ENCODE measurements around the gene SIPA1.

Gene SIPA1

DNA sequence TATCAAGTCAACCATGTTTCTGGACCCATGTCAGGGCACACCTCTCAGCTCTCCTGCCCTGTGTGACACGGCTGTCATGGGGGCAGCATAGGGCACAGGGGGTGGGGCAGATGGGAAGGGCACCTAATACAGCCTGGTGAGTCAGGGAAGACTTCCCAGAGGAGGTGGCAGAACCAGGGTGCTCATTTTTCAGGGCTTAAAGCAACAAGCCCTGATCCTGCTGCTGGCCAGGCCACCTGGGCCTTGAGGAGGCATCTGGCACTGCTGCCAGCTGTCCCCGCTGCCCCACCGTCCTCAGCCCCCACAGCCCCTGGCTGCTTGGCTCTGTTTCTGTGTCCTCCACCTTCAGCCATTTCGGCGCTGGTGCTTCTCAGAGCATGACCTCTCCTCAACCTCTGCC is 28.2 kb upstream of the SIPA1 start:
- no peak for DNase-seq (ENCODE audit: low spot score)
- TF ChIP-seq, protein P1, sequence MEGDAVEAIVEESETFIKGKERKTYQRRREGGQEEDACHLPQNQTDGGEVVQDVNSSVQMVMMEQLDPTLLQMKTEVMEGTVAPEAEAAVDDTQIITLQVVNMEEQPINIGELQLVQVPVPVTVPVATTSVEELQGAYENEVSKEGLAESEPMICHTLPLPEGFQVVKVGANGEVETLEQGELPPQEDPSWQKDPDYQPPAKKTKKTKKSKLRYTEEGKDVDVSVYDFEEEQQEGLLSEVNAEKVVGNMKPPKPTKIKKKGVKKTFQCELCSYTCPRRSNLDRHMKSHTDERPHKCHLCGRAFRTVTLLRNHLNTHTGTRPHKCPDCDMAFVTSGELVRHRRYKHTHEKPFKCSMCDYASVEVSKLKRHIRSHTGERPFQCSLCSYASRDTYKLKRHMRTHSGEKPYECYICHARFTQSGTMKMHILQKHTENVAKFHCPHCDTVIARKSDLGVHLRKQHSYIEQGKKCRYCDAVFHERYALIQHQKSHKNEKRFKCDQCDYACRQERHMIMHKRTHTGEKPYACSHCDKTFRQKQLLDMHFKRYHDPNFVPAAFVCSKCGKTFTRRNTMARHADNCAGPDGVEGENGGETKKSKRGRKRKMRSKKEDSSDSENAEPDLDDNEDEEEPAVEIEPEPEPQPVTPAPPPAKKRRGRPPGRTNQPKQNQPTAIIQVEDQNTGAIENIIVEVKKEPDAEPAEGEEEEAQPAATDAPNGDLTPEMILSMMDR (IDR thresholded peaks at IDR 0.05) = no peak
- Histone ChIP-seq H3K4me3 (peak overlapping the region; percentile 83), H3K27ac (peak overlapping the region in 1 of 2 donors; percentile 93)

DNA sequence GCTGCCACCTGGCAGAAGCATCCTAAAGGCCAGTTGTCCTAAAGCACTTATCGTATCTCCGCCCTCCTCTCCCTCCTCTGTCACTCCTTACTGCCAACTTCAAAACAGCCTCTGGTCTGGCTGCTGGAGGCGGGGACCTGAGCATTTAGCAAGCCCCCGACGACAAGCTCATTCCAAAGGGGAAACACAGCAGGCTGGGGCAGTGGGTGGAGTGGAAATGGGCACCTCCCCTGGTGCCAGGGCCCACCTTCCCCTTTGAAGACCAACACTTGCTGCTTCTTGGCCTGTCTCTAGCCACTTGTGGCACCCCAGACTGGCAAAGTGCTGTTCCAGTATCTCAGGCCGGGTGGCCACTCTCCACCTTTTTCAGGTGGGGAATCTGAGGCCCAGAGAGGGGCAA is 27.5 kb upstream of the SIPA1 start:
- peak overlapping the region; percentile 83 for H3K4me3 ChIP-seq
- TF ChIP-seq, protein P1 (IDR thresholded peaks at IDR 0.05) = no peak
- DNase-seq (ENCODE audit: low spot score) = no peak
- H3K27ac ChIP-seq = peak overlapping the region; percentile 16 to 93

DNA sequence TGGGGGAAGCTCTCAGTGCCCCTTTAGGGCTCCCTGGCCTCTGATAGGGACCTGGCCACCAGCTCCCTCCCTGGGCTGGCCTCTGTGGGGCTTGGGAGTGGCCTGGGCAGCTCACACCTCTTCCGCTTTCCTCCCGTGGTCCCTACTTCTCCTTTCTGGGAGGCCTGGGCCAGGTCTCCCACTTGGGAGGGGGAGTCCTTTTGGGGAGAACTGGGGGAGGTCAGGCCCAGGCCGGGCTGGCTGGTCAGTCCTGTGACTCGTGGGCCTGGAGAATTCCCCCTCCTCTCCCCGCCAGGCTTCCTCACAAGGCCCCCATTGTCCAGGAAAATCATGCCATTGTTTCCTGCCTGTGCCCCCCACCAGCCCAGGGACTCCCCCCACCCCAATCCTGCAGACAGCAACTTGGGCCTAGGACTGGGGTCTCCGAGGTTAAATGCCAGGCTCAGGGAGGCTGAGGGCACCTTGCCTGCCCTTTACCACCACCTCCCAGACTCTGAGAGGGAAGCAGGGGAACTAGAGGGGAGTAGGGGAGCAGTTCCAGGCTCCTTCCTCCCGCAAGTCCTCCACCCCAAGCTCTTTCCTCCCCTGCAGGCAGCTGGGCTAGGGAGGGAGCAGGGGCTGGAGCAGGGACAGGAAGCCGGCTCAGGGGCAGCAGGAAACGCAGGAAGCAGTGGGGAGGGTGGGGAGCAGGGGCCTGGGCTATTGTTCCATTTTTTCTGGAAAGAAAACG is 26.7 kb upstream of the SIPA1 start:
- Histone ChIP-seq H3K27ac (peak overlapping the region; percentile 16 to 93), H3K4me3 (peak overlapping the region; percentile 83)
- TF ChIP-seq, protein P1 (IDR thresholded peaks at IDR 0.05) = no peak
- DNase-seq (ENCODE audit: low spot score) = no peak

DNA sequence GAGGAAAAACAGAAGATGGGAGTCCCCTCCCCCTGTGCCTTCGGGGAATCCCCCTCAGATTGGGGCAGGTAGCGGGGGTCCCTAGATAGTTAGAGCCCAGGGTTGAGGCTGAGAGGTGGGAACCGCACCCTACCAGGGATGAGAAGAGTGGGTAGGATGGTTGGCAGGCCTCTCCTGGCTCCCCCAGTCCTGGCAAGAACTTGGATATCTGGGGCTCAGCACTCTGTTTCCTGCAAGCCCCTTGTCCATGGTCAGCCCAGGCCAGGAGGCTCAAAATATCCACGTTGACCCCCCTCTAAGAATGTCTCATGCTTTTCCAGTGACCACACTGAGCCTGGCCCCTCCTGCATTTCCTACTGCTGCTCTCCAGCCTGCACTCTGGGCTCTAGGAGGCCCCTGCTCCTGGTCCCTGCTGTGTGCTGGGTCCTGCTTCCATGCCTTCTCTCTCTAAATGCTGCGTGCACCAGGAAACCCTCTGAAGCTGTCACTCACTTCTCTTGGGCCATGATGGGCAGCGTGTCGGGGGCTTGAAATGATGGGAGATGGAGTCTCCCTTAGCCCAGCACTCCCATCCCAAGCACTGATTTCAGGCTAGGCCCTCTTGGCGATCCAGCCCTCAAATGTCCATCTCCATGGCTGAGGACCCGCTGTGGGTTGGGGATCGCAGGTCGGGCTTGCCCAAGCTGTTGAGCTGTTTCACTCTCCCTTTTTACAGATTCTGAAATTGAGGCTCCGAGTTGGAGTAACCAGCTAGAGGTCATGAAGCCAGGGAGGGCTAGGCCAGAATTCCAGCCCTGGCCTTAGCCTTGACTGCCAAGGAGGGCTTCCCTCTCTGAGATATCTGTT is 25.9 kb upstream of the SIPA1 start:
- peak overlapping the region; percentile 16 to 93 for H3K27ac ChIP-seq
- TF ChIP-seq, protein P1 (IDR thresholded peaks at IDR 0.05) = no peak
- no peak for DNase-seq (ENCODE audit: low spot score)
- H3K4me3 ChIP-seq = peak overlapping the region; percentile 83

DNA sequence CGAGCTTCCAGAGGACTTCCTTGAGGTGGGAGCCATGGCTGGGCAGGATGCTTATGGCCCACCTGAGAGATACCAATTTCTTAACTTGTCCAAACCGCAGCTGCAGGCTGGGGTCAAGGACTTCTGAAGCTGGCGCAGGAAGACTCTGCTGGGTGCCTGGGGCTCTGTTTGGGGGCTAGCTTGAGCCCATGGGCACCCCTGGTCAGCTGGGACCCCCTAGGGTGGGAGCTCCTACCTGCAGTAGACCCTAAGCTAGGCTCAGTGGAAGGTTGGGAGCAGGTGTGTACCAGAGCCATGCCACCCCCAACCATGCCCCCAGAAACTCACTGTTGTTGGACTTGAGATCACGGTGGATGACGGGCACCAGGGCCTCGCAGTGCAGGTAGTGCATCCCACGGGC is 25.2 kb upstream of the SIPA1 start:
- TF ChIP-seq, protein P1 (IDR thresholded peaks at IDR 0.05) = no peak
- H3K4me3 ChIP-seq = peak overlapping the region; percentile 83
- DNase-seq (ENCODE audit: low spot score) = no peak
- peak overlapping the region in 1 of 2 donors; percentile 93 for H3K27ac ChIP-seq

DNA sequence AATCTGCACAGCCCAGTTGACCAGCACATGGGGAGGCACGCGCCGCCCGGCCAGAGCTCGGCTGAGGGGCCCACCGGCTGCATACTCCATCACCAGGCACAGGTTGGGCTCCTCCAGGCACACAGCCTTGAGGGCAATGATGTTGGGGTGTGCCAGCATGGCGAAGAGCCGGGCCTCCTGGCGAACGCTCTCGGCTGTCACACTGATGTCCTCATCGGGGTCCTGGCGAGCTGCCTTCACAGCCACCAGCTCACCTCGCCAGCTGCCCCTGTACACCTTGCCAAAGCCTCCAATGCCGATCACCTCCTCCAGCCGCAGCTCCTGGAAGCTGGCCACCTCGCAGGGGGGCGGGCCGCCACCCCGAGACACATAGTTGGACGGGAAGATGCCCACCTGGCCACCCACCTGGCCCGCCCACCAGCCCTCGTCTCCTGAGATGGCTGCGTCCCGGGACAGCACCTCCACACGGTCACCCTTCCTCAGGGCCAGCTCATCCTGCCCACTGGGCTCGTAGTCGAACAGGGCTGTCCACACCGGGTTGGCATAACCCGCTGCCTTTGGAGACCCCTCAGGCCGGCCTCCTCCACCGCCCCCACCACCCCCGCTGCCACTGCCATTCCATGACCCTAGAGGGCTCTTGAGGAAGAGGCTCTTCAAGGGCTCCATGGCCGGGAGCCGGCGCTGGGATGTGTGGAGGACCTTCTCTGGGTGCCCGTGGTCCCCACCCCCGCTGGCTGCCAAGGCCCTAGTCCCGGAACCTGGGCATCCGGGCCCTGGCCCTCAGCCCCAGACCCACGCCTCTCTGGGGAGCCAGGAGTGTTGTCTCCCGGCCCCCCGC is 24.6 kb upstream of the SIPA1 start:
- TF ChIP-seq, protein P1 (IDR thresholded peaks at IDR 0.05) = no peak
- DNase-seq (ENCODE audit: low spot score) = no peak
- H3K27ac ChIP-seq = peak overlapping the region; percentile 93 to 95

More for the DNA sequence above, 24.6 kb upstream of the SIPA1 start:
- peak overlapping the region; percentile 83 for H3K4me3 ChIP-seq

Data from coronary artery (tissue), 2 donors.